K562 (cell line): Measurements from ENCODE around the gene UPP1. TPM values are rescaled to one million over a fixed set of nuclear protein-coding genes. Genes with fewer than 3 reads are reported as not detected.
A peak's percentile ranks its signal among the peaks of the same experiment; 100 is the strongest.

Experiments
- ADNP ChIP-seq: fragments of 200-800 bp; sonication (Bioruptor generic); IDR thresholded peaks from 2 replicates; pipeline ENCODE4 v1.6.1; 2016; ENCODE audit warnings: missing genetic modification characterization, missing compliant biosample characterization
- BDP1 ChIP-seq: IDR thresholded peaks from 3 replicates; pipeline ENCODE4 v1.6.1; 2011; ENCODE audit not compliant: insufficient read length, insufficient read depth
- COPS2 ChIP-seq: fragments of 450-650 bp; conservative IDR thresholded peaks from 2 replicates; pipeline ENCODE4 v1.6.1; 2016; ENCODE audit warnings: mild to moderate bottlenecking, moderate library complexity
- E2F3 ChIP-seq: fragments of 250-450 bp; sonication (Bioruptor Pico); IDR thresholded peaks from 2 replicates; pipeline ENCODE4 v1.4.0; 2020; ENCODE audit warnings: mild to moderate bottlenecking
- EP300 ChIP-seq: IDR thresholded peaks from 2 replicates; pipeline ENCODE4 v1.6.1; 2012; ENCODE audit warnings: low read length, improper control_type of control experiment
- EP400 ChIP-seq: fragments of 450-650 bp; IDR thresholded peaks from 2 replicates; pipeline ENCODE4 v1.6.1; 2017; ENCODE audit warnings: antibody characterized with exemption, mild to moderate bottlenecking, moderate library complexity
- FOS ChIP-seq: IDR thresholded peaks from 3 replicates; pipeline ENCODE4 v1.6.1; 2011; ENCODE audit not compliant: insufficient read length; ENCODE audit errors: extremely low read depth
- FOXK1 ChIP-seq: sonication (generic); formaldehyde crosslinking; IDR thresholded peaks from 2 replicates; pipeline ENCODE4 v1.8.0; 2022; ENCODE audit warnings: missing genetic modification reagents, mild to moderate bottlenecking, borderline replicate concordance
- HDAC6 ChIP-seq: IDR thresholded peaks from 2 replicates; pipeline ENCODE4 v1.6.1; 2012; ENCODE audit warnings: low read depth, mild to moderate bottlenecking, control low read depth, inconsistent platforms, low read length, moderate library complexity
- HIVEP1 ChIP-seq: fragments of 250-450 bp; sonication (Bioruptor Pico); IDR thresholded peaks from 2 replicates; pipeline ENCODE4 v1.4.0; 2020; ENCODE audit warnings: mild to moderate bottlenecking
- MAZ ChIP-seq, 2 experiments: fragments of 450-650 bp in 1 of 2; sonication (generic) in 1 of 2; formaldehyde crosslinking; IDR thresholded peaks in 1 of 2; conservative IDR thresholded peaks in 1 of 2; 2 replicates each; pipeline versions ENCODE4 v1.4.0 to v1.5.0; 2020; ENCODE audit warnings: mild to moderate bottlenecking in 1 of 2, missing genetic modification reagents in 1 of 2
- MED1 ChIP-seq: sonication (generic); formaldehyde crosslinking; IDR thresholded peaks from 2 replicates; pipeline ENCODE4 v1.8.1; 2023; ENCODE audit warnings: missing genetic modification reagents, borderline replicate concordance
- NR2C1 ChIP-seq, 2 experiments: fragments of 450-650 bp; IDR thresholded peaks; 2 replicates each; pipeline ENCODE4 v1.6.1; 2017; ENCODE audit warnings: mild to moderate bottlenecking in 2 of 2, antibody characterized with exemption in 1 of 2, inconsistent platforms in 1 of 2, missing compliant biosample characterization in 1 of 2, missing genetic modification characterization in 1 of 2
- RBM15 ChIP-seq: fragments of 200-400 bp; formaldehyde crosslinking; IDR thresholded peaks from 2 replicates; pipeline ENCODE4 v1.6.1; 2018; ENCODE audit warnings: mild to moderate bottlenecking, low read length, moderate library complexity; ENCODE audit not compliant: insufficient read depth
- RCOR1 ChIP-seq, 2 experiments: IDR thresholded peaks; 2 replicates each; pipeline ENCODE4 v1.6.1; 2012; ENCODE audit warnings: low read depth in 2 of 2, low read length in 2 of 2, borderline replicate concordance in 1 of 2, improper control_type of control experiment in 1 of 2
- RNF2 ChIP-seq: sonication (generic); IDR thresholded peaks from 2 replicates; pipeline ENCODE4 v1.6.1; 2016
- TBP ChIP-seq: optimal IDR thresholded peaks from 2 replicates; pipeline ENCODE3; 2011; ENCODE audit warnings: low read depth, low read length, improper control_type of control experiment
- ZC3H11A ChIP-seq: IDR thresholded peaks from 2 replicates; pipeline ENCODE4 v1.6.1; 2012; ENCODE audit warnings: low read depth, low read length, improper control_type of control experiment
- ZFX ChIP-seq: sonication (generic); formaldehyde crosslinking; IDR thresholded peaks from 2 replicates; pipeline ENCODE4 v1.8.0; 2022; ENCODE audit warnings: mild to moderate bottlenecking, missing genetic modification reagents, moderate library complexity
- ZNF311 ChIP-seq: fragments of 250-450 bp; sonication (Bioruptor Pico); IDR thresholded peaks from 2 replicates; pipeline ENCODE4 v1.4.0; 2020; ENCODE audit warnings: mild to moderate bottlenecking, moderate library complexity
- polyA plus RNA-seq, 8 experiments: library from polyadenylated mRNA; depleted of rRNA in 4 of 8; stranded (reverse) in 5 of 8; unstranded in 3 of 8; fragments of >200 nt; fragmentation: Nextera tagmentation in 2 of 8; fragmentation: Illumina TruSeq in 1 of 8; extraction: Ambion mirVana in 2 of 8; extraction: Trizol in 1 of 8; gene quantifications; 2 replicates each; pipeline versions ENCODE4 v1.2.1 to v1.2.3, GENCODE V29; 2011 to 2014; ENCODE audit warnings: inconsistent platforms in 1 of 8, missing spikeins in 1 of 8
- total RNA-seq, 7 experiments: library from RNA; depleted of rRNA in 6 of 7; stranded (reverse); fragments of >200 nt in 6 of 7; fragmentation: Illumina TruSeq in 2 of 7; extraction: Trizol in 2 of 7; gene quantifications; 2 replicates each; pipeline versions ENCODE4 v1.2.1 to v1.2.3, GENCODE V29; 2011 to 2021; ENCODE audit warnings: low replicate concordance in 1 of 7
- TF ChIP-seq, protein P1 (sequence below), 2 experiments: fragments of 450-650 bp in 1 of 2; sonication (generic) in 1 of 2; formaldehyde crosslinking in 1 of 2; IDR thresholded peaks in 1 of 2; conservative IDR thresholded peaks in 1 of 2; 2 replicates each; pipeline versions ENCODE4 v1.6.1 to v1.8.1; 2016 to 2023; ENCODE audit warnings: mild to moderate bottlenecking in 2 of 2, moderate library complexity in 2 of 2, inconsistent platforms in 1 of 2, missing genetic modification reagents in 1 of 2
- TF ChIP-seq, protein P2 (sequence below): sonication (generic); formaldehyde crosslinking; IDR thresholded peaks from 2 replicates; pipeline ENCODE4 v1.8.0; 2023; ENCODE audit warnings: mild to moderate bottlenecking, missing genetic modification reagents
- TF ChIP-seq, protein P3 (sequence below): fragments of 250-450 bp; sonication (Bioruptor Pico); IDR thresholded peaks from 2 replicates; pipeline ENCODE4 v1.5.0; 2020; ENCODE audit warnings: mild to moderate bottlenecking, borderline replicate concordance

Gene UPP1
- total and polyA plus RNA-seq, 9 of the 15 experiments (the other 6 are each of a cell fraction or from before 2014, with no cell fraction given) = 0.38 to 2.4 (median 0.61) TPM

DNA sequence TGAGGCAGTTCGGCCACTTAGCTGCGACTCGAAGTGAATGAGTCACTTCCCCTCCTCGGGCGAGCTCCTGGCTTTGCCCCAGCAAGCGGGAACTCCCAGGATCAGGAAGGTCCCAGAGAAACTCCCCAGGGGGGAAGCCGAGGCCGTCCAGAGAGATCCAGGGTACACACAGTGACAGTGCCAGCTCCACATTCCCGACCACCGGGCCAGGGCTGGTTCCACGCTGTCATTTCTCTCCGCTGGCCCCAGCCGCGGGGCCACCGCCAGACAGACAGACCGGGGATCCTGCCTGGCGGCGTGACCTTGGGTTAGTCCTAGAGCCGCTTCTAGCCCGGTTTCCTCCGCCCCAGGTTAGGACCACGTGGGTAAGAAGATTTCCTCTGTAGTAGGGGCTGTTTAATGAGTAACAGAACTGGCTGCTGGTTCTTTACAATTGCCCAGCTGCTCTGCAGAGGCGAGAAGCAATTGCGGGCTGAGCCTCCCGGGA is 463 bp upstream of the UPP1 start (continued):
- TF ChIP-seq, protein P1, sequence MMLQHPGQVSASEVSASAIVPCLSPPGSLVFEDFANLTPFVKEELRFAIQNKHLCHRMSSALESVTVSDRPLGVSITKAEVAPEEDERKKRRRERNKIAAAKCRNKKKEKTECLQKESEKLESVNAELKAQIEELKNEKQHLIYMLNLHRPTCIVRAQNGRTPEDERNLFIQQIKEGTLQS (IDR thresholded peaks at IDR 0.05) = peak; percentile 87
- TF ChIP-seq, protein P1 (CRISPR knock-in tag; conservative IDR thresholded peaks at IDR 0.05) = no peak
- TF ChIP-seq RBM15 (no peak), BDP1 (no peak), EP300 (no peak; the same call in 1 of the 2 replicates), HIVEP1 (CRISPR knock-in tag) (no peak), EP400 (peak; percentile 55), ZC3H11A (no peak), FOXK1 (CRISPR knock-in tag) (no peak), ZNF311 (CRISPR knock-in tag) (no peak), TBP (no peak), MED1 (no peak), ADNP (tag) (no peak), ZFX (CRISPR knock-in tag) (no peak; the same call in 1 of the 2 replicates), RCOR1 (IDR thresholded peaks at IDR 0.05; ENCODE audit: borderline replicate concordance in 1 of 2, low read depth in 2 of 2, low read length in 2 of 2) (peak in 1 of 2 experiments; percentile 33; a peak in 1 of 4 replicates), MAZ (CRISPR knock-in tag; conservative IDR thresholded peaks at IDR 0.05 in 1 of 2, IDR thresholded peaks at IDR 0.05 in 1 of 2) (peak; percentile 4 to 46; a peak in 1 of 4 replicates), HDAC6 (no peak), NR2C1 (IDR thresholded peaks at IDR 0.05) (no peak), NR2C1 (tag; IDR thresholded peaks at IDR 0.05) (no peak), RNF2 (0 out of 2 replicates have a peak, but pooled peaks have one; percentile 6), COPS2 (no peak), FOS (no peak), E2F3 (CRISPR knock-in tag) (no peak)
- TF ChIP-seq, protein P2, sequence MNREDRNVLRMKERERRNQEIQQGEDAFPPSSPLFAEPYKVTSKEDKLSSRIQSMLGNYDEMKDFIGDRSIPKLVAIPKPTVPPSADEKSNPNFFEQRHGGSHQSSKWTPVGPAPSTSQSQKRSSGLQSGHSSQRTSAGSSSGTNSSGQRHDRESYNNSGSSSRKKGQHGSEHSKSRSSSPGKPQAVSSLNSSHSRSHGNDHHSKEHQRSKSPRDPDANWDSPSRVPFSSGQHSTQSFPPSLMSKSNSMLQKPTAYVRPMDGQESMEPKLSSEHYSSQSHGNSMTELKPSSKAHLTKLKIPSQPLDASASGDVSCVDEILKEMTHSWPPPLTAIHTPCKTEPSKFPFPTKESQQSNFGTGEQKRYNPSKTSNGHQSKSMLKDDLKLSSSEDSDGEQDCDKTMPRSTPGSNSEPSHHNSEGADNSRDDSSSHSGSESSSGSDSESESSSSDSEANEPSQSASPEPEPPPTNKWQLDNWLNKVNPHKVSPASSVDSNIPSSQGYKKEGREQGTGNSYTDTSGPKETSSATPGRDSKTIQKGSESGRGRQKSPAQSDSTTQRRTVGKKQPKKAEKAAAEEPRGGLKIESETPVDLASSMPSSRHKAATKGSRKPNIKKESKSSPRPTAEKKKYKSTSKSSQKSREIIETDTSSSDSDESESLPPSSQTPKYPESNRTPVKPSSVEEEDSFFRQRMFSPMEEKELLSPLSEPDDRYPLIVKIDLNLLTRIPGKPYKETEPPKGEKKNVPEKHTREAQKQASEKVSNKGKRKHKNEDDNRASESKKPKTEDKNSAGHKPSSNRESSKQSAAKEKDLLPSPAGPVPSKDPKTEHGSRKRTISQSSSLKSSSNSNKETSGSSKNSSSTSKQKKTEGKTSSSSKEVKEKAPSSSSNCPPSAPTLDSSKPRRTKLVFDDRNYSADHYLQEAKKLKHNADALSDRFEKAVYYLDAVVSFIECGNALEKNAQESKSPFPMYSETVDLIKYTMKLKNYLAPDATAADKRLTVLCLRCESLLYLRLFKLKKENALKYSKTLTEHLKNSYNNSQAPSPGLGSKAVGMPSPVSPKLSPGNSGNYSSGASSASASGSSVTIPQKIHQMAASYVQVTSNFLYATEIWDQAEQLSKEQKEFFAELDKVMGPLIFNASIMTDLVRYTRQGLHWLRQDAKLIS = no peak
- TF ChIP-seq, protein P3, sequence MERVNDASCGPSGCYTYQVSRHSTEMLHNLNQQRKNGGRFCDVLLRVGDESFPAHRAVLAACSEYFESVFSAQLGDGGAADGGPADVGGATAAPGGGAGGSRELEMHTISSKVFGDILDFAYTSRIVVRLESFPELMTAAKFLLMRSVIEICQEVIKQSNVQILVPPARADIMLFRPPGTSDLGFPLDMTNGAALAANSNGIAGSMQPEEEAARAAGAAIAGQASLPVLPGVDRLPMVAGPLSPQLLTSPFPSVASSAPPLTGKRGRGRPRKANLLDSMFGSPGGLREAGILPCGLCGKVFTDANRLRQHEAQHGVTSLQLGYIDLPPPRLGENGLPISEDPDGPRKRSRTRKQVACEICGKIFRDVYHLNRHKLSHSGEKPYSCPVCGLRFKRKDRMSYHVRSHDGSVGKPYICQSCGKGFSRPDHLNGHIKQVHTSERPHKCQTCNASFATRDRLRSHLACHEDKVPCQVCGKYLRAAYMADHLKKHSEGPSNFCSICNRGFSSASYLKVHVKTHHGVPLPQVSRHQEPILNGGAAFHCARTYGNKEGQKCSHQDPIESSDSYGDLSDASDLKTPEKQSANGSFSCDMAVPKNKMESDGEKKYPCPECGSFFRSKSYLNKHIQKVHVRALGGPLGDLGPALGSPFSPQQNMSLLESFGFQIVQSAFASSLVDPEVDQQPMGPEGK (CRISPR knock-in tag) = no peak
